Retinal pigment epithelial cell (primary cell): ENCODE results near the gene USP12.

Source experiments
- DNase-seq: peaks from one replicate; pipeline ENCODE4 v3.0.0-alpha.2; 2010; ENCODE audit warnings: low read depth
- H3K4me3 ChIP-seq: 2 replicates; pipeline ENCODE4 v1.5.1; 2011; ENCODE audit warnings: mild to moderate bottlenecking, low read length, control low read depth, moderate library complexity
- TF ChIP-seq, protein P1 (sequence below): conservative IDR thresholded peaks from 2 replicates; pipeline ENCODE4 v1.5.1; 2011; ENCODE audit warnings: low read depth, low read length, control low read depth, inconsistent platforms

The USP12 gene

DNA sequence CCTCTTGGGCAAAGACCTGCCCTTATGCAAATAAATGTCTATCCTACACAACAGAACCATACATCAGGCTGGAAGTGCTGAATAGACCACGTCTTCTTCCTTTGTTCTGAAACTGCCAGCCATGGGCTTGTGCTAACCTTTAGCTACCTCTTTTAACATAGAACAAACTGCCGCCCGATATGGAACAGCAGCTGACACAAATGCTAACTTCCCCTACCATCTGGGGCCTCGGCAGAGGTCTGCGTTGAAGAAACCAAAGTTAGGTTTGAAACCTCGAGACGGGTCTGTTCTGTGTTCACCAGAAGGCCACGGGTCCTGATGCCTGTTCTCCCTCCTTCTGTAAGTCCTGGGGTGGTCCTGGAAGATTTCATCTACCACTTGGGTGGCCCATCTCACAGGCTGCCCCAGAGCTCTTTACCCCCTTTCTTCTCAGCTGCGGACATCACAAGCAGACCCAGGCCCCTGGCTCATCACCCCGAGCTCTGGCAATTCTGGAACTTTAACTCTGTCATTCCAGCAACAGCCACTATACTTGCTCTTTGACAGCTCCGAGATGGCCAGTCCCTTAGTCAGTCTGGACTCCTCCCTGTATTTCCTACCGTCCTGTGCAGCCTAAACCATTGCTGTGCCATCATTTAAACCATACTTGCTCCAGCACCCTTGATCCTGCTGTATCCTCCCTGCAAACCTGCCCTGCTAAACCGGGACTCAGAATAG lies 146.7 kb downstream of the USP12 start:
- TF ChIP-seq, protein P1, sequence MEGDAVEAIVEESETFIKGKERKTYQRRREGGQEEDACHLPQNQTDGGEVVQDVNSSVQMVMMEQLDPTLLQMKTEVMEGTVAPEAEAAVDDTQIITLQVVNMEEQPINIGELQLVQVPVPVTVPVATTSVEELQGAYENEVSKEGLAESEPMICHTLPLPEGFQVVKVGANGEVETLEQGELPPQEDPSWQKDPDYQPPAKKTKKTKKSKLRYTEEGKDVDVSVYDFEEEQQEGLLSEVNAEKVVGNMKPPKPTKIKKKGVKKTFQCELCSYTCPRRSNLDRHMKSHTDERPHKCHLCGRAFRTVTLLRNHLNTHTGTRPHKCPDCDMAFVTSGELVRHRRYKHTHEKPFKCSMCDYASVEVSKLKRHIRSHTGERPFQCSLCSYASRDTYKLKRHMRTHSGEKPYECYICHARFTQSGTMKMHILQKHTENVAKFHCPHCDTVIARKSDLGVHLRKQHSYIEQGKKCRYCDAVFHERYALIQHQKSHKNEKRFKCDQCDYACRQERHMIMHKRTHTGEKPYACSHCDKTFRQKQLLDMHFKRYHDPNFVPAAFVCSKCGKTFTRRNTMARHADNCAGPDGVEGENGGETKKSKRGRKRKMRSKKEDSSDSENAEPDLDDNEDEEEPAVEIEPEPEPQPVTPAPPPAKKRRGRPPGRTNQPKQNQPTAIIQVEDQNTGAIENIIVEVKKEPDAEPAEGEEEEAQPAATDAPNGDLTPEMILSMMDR: no peak
- DNase-seq: no peak
- no peak overlapping the region for H3K4me3 ChIP-seq

DNA sequence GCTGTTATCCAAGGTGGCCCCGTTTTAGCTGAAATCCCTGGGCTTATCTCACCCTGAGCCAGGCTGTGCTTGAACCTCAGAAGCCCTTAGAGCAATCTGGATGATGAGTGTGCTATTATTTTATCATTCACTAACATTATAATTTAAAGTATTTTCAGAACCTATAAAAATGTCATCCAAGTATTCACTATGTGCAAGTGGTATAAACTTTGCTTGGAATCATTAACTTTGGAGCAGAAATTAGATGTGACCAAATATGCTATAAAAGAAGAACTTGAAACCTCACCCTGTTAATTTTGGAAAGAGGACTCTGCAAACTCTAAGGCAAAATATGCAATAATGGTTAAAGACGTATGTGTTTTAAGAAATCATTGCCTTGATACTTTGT lies 147.5 kb downstream of the USP12 start:
- H3K4me3 ChIP-seq: no peak overlapping the region
- no peak for DNase-seq
- TF ChIP-seq, protein P1: no peak

- H3K4me3 ChIP-seq: no peak overlapping the region
- no peak for DNase-seq
- TF ChIP-seq, protein P1: no peak
Observed at GRCh38 chr13:27023385-27024073, 148.1 kb downstream of the USP12 start.

DNA sequence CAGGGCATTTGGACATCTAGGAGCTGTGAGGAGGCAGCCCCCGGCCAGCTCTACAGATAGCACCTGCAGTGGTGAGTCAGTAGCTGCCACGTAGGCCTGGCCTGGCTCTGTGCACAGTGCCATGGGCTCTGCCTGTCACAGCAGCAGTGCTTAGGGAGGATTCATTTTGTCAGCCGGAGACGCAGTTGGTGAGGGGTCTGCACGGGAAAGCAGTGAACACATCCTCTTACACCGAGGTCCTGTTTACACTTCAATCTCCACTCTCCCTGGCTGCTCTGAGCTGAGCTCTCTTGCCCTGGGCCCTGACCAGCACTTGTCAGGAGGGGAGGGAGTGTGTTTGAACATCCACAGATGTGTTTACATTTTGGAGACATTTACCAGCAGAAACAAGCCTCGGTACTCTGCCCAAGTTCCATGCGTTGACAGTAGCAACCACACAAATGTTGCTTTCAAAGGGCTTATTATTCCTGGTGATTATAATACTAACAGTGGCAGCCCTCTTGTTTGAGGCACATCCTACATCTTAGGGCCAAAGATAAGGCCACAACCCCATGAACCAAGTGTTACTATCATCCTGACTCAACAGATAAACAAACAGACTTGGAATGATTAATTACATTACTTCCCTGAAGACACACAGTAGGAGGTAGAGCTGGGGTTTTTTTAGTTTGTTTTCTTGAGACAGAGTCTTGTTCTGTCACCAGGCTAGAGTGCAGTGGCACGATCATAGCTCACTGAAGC lies 148.9 kb downstream of the USP12 start:
- TF ChIP-seq, protein P1: no peak
- H3K4me3 ChIP-seq: no peak overlapping the region
- DNase-seq: no peak

- no peak for DNase-seq
- no peak overlapping the region for H3K4me3 ChIP-seq
- TF ChIP-seq, protein P1: no peak
Observed at GRCh38 chr13:27020415-27020814, 151.2 kb downstream of the USP12 start.

DNA sequence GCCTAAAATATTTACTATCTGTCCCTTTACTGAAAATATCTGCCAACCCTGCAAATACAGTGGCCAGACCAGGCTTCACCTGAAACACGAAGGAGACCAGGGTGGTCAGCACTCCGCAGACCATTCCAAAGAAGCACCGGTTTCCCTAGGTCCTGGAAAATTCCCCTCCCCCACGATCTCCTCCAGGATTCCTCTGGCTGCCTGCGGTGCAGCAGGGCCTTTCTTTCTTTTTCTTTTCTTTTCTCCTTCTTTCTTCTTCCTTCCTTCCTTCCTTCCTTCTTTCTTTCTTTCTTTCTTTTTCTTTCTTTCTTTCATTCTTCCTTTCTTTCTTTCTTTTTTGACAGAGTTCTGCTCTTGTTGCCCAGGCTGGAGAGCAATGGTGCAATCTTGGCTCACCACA lies 152.7 kb downstream of the USP12 start:
- TF ChIP-seq, protein P1: no peak
- H3K4me3 ChIP-seq: no peak overlapping the region
- no peak for DNase-seq
